CD4-positive, alpha-beta memory T cell (primary cell): ENCODE measurements around the gene FOXN3. TPM values are rescaled to one million over a fixed set of nuclear protein-coding genes. Genes with fewer than 3 reads are reported as not detected.
"Not testable (repeated sequence)": the region's sequence is repeated elsewhere in the genome, so short reads cannot be mapped to it uniquely, and the experiment has no call there.

Source experiments
- CTCF ChIA-PET: fragments of 350-600 bp; sonication (Branson Sonifier 250); formaldehyde crosslinking; loops from one replicate; lab custom pipeline; 2021; ENCODE audit warnings: inconsistent platforms; ENCODE audit not compliant: partially characterized antibody; lab: Charles Lee
- POLR2A ChIA-PET: fragments of 350-600 bp; sonication (Branson Sonifier 250); formaldehyde crosslinking; loops from one replicate; lab custom pipeline; 2021; ENCODE audit not compliant: partially characterized antibody; lab: Charles Lee
- DNase-seq, 5 donors: peaks; one replicate each; pipeline versions ENCODE4 v3.0.0 to v3.0.0-alpha.2; 2020 to 2022; ENCODE audit warnings: mixed read lengths in 1 of 5
- H3K27ac ChIP-seq: one replicate; pipeline ENCODE4 v1.7.0; 2013; ENCODE audit warnings: low read depth, low read length
- H3K27me3 ChIP-seq: 2 replicates; pipeline ENCODE4 v1.7.0; 2013; ENCODE audit warnings: mild to moderate bottlenecking, low read length, moderate library complexity; ENCODE audit not compliant: insufficient read depth
- H3K36me3 ChIP-seq: 2 replicates; pipeline ENCODE4 v1.7.0; 2013; ENCODE audit warnings: mild to moderate bottlenecking, low read length, moderate library complexity; ENCODE audit not compliant: insufficient read depth
- H3K4me1 ChIP-seq: 2 replicates; pipeline ENCODE4 v1.7.0; 2013; ENCODE audit warnings: mild to moderate bottlenecking, low read length, moderate library complexity; ENCODE audit not compliant: insufficient read depth
- H3K4me3 ChIP-seq, 2 donors: one replicate each; pipeline ENCODE4 v1.7.0; 2013; ENCODE audit warnings: low read length in 2 of 2, mild to moderate bottlenecking in 1 of 2
- H3K9me3 ChIP-seq, 2 donors: one replicate each; pipeline ENCODE4 v1.7.0; 2013; ENCODE audit warnings: low read length in 2 of 2, control low read depth in 1 of 2; ENCODE audit not compliant: control insufficient read depth in 1 of 2
- H3K27ac Mint-ChIP-seq, 7 donors: one replicate each; pipeline ENCODE4 v1.8.0; 2020 to 2021; ENCODE audit warnings: mixed read lengths in 7 of 7, mild to moderate bottlenecking in 6 of 7, inconsistent platforms in 3 of 7, moderate library complexity in 3 of 7
- H3K27me3 Mint-ChIP-seq, 2 donors: one replicate each; pipeline ENCODE4 v1.8.0; 2020 to 2021; ENCODE audit warnings: mixed read lengths in 2 of 2
- H3K36me3 Mint-ChIP-seq, 2 donors: one replicate each; pipeline ENCODE4 v1.8.0; 2020 to 2021; ENCODE audit warnings: mixed read lengths in 2 of 2, inconsistent platforms in 1 of 2, mild to moderate bottlenecking in 1 of 2
- H3K4me1 Mint-ChIP-seq, 4 donors: one replicate each; pipeline ENCODE4 v1.8.0; 2020 to 2021; ENCODE audit warnings: mixed read lengths in 4 of 4, mild to moderate bottlenecking in 1 of 4
- H3K4me3 Mint-ChIP-seq, 8 donors: one replicate each; pipeline ENCODE4 v1.8.0; 2020 to 2021; ENCODE audit warnings: mixed read lengths in 8 of 8, mild to moderate bottlenecking in 7 of 8, moderate library complexity in 6 of 8, inconsistent platforms in 3 of 8
- H3K9me3 Mint-ChIP-seq, 8 donors: one replicate each; pipeline ENCODE4 v1.8.0; 2020 to 2021; ENCODE audit warnings: mixed read lengths in 8 of 8, mild to moderate bottlenecking in 5 of 8, inconsistent platforms in 3 of 8, moderate library complexity in 1 of 8
- intact Hi-C: fragments of 100-400 bp; cut with micrococcal nuclease; formaldehyde crosslinking; loops from one replicate; pipeline ENCODE4 v1.15.1; 2023
- polyA plus RNA-seq, 2 donors: library from polyadenylated mRNA; unstranded; fragments of 300-500 nt; fragmentation: Illumina TruSeq; gene quantifications; one replicate each; pipeline ENCODE4 v1.2.3, GENCODE V29; 2021
- total RNA-seq, 2 experiments: library from RNA; stranded (reverse); gene quantifications; one replicate each; pipeline ENCODE4 v1.2.3, GENCODE V29; 2021

Gene FOXN3
- total and polyA plus RNA-seq, 4 experiments from 2014 or later = 92.6 to 111 (median 106) TPM

GRCh38 chr14:89123851-89124250 is 293.2 kb downstream of the FOXN3 start:
- H3K4me3 Mint-ChIP-seq = no peak overlapping the region

GRCh38 chr14:89123215-89123614 is 293.8 kb downstream of the FOXN3 start:
- Mint-ChIP-seq H3K9me3 (peaks cover 0 to 18% (median 7%) of the 10 kb centered on the region in 8 donors), H3K27ac (no peak overlapping the region), H3K27me3 (peaks cover 3 to 10% of the 10 kb centered on the region in 2 donors), H3K4me1 (no peaks in the 10 kb centered on the region), H3K4me3 (no peak overlapping the region), H3K36me3 (peaks cover 0 to 4% of the 10 kb centered on the region in 2 donors)
- CTCF ChIA-PET = no interaction called here
- Histone ChIP-seq H3K27me3 (no peaks in the 10 kb centered on the region), H3K27ac (no peak overlapping the region), H3K9me3 (no peaks in the 10 kb centered on the region), H3K4me3 (no peak overlapping the region), H3K36me3 (no peaks in the 10 kb centered on the region), H3K4me1 (no peaks in the 10 kb centered on the region)
- intact Hi-C loops = no loop called here
- no peak for DNase-seq
- POLR2A ChIA-PET = no interaction called here

More at GRCh38 chr14:89123851-89124250, 293.2 kb downstream of the FOXN3 start:
- Histone ChIP-seq H3K27ac (no peak overlapping the region), H3K4me1 (no peaks in the 10 kb centered on the region), H3K27me3 (no peaks in the 10 kb centered on the region), H3K36me3 (no peaks in the 10 kb centered on the region), H3K9me3 (no peaks in the 10 kb centered on the region), H3K4me3 (no peak overlapping the region)
- H3K4me1 Mint-ChIP-seq = no peaks in the 10 kb centered on the region
- ChIA-PET CTCF (no interaction called here), POLR2A (no interaction called here)
- no peak overlapping the region for H3K27ac Mint-ChIP-seq
- intact Hi-C loops = no loop called here
- peaks cover 0 to 4% of the 10 kb centered on the region in 2 donors for H3K36me3 Mint-ChIP-seq
- peaks cover 0 to 15% (median 5%) of the 10 kb centered on the region in 8 donors for H3K9me3 Mint-ChIP-seq
- H3K27me3 Mint-ChIP-seq = peaks cover 3 to 10% of the 10 kb centered on the region in 2 donors
- no peak for DNase-seq

DNA sequence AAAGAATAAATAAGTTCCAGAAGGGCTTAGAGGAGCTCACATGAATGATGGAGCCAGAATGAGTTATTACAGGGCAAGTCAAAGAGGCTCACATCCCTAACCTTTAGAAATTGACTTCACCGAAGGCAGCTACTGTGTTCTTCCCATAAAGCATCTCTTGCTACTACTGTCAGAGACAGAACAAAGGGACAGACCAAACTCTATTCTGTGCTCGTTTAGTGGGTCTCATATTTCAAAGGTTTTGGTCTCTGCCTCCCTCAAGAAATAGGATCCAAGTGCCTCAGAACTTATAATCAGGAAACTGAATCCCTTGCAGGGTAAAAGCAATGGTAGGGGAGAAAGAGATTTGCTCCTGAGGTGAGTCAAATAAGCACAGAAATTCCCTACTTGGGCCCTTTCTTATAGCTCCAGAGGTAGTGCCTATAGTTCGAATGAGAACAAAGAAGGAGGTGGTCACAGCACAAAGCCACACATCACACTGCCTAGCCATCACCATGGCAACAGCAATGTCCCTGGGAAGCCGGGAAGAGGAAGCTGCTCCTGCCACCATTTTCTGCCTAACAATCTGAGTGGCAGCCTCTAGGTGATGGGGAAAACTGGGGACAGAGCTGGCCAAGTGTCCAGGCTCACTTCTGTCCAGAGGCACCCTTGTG is 294.9 kb downstream of the FOXN3 start:
- CTCF ChIA-PET = no interaction called here

GRCh38 chr14:89117012-89117411 is 300.0 kb downstream of the FOXN3 start:
- Mint-ChIP-seq H3K4me1 (no peaks in the 10 kb centered on the region), H3K36me3 (peaks cover 0 to 4% of the 10 kb centered on the region in 2 donors), H3K27ac (no peak overlapping the region), H3K4me3 (no peak overlapping the region), H3K9me3 (peaks cover 0 to 18% (median 9%) of the 10 kb centered on the region in 8 donors), H3K27me3 (peaks cover 2 to 13% of the 10 kb centered on the region in 2 donors)
- Histone ChIP-seq H3K36me3 (no peaks in the 10 kb centered on the region), H3K4me3 (no peak overlapping the region), H3K27ac (no peak overlapping the region), H3K9me3 (no peaks in the 10 kb centered on the region), H3K4me1 (no peaks in the 10 kb centered on the region), H3K27me3 (no peaks in the 10 kb centered on the region)
- DNase-seq = no peak
- ChIA-PET POLR2A (interaction anchor here (1.1 kb wide), 1 partner anchor 299 kb away, joined by 3 read pairs; no protein-coding TSS in a partner anchor), CTCF (interaction anchor here (0.7 kb wide), 2 partner anchors 9 to 20 kb away, joined by 3 read pairs; no protein-coding TSS in a partner anchor)
- intact Hi-C loops = no loop called here

More for the DNA sequence above, 294.9 kb downstream of the FOXN3 start:
- DNase-seq = no peak
- Mint-ChIP-seq H3K4me1 (no peaks in the 10 kb centered on the region), H3K27ac (no peak overlapping the region), H3K4me3 (no peak overlapping the region), H3K36me3 (peaks cover 0 to 4% of the 10 kb centered on the region in 2 donors), H3K27me3 (peaks cover 3 to 13% of the 10 kb centered on the region in 2 donors), H3K9me3 (peaks cover 0 to 18% (median 9%) of the 10 kb centered on the region in 8 donors)
- H3K4me1 ChIP-seq = no peaks in the 10 kb centered on the region
- no peak overlapping the region for H3K27ac ChIP-seq
- intact Hi-C loops = no loop called here
- H3K36me3 ChIP-seq = no peaks in the 10 kb centered on the region
- POLR2A ChIA-PET = no interaction called here
- no peaks in the 10 kb centered on the region for H3K9me3 ChIP-seq
- H3K4me3 ChIP-seq = no peak overlapping the region
- no peaks in the 10 kb centered on the region for H3K27me3 ChIP-seq

DNA sequence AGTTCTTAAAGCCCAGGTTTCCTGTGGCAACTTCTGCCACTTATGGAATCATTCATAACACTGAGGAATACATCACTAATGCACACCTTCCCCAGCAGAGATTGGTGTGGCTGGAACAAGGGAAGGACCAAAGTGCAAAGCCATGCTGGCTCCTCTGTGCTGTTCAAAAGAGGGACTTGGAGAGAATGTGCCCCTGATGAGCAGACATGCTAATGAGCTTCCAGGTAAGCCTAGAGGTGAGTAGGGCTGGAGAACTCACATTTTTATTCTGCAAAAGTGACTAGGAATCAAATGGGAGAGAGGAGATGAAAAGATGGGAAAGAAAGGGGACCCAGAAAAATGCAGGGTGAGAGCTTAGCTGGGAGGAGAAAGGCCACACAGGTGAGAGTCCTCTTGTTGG is 302.9 kb downstream of the FOXN3 start:
- H3K36me3 ChIP-seq = no peaks in the 10 kb centered on the region
- Mint-ChIP-seq H3K9me3 (peaks cover 0 to 6% (median 4%) of the 10 kb centered on the region in 8 donors), H3K27ac (peak overlapping the region in 1 of 7 donors; percentile 68), H3K4me3 (no peak overlapping the region), H3K27me3 (peaks cover 2 to 17% of the 10 kb centered on the region in 2 donors), H3K4me1 (no peaks in the 10 kb centered on the region), H3K36me3 (peaks cover 0 to 3% of the 10 kb centered on the region in 2 donors)
- H3K27ac ChIP-seq = no peak overlapping the region
- ChIA-PET POLR2A (no interaction called here), CTCF (no interaction called here)
- DNase-seq = no peak
- no peaks in the 10 kb centered on the region for H3K4me1 ChIP-seq
- H3K4me3 ChIP-seq = no peak overlapping the region
- H3K27me3 ChIP-seq = no peaks in the 10 kb centered on the region
- intact Hi-C loops = no loop called here
- H3K9me3 ChIP-seq = no peaks in the 10 kb centered on the region

- ChIA-PET CTCF (no interaction called here), POLR2A (no interaction called here)
- intact Hi-C loops = no loop called here
- DNase-seq = no peak
- no peaks in the 10 kb centered on the region for H3K36me3 Mint-ChIP-seq
- no peak overlapping the region for H3K27ac ChIP-seq
- H3K9me3 ChIP-seq = no peaks in the 10 kb centered on the region
- no peaks in the 10 kb centered on the region for H3K36me3 ChIP-seq
- no peak overlapping the region for H3K4me3 Mint-ChIP-seq
- no peaks in the 10 kb centered on the region for H3K4me1 Mint-ChIP-seq
- H3K27me3 ChIP-seq = no peaks in the 10 kb centered on the region
- no peak overlapping the region for H3K4me3 ChIP-seq
- H3K9me3 Mint-ChIP-seq = peaks cover 0 to 2% (median 0%) of the 10 kb centered on the region in 8 donors
- peaks cover 3 to 18% of the 10 kb centered on the region in 2 donors for H3K27me3 Mint-ChIP-seq
- H3K4me1 ChIP-seq = no peaks in the 10 kb centered on the region
- H3K27ac Mint-ChIP-seq = no peak overlapping the region
Measured at GRCh38 chr14:89112720-89113119, 304.3 kb downstream of the FOXN3 start.

- H3K9me3 Mint-ChIP-seq, H3K4me1 Mint-ChIP-seq, H3K4me1 ChIP-seq, H3K36me3 ChIP-seq, H3K27ac ChIP-seq, DNase-seq, H3K4me3 Mint-ChIP-seq, POLR2A ChIA-PET, intact Hi-C loops, H3K4me3 ChIP-seq, H3K36me3 Mint-ChIP-seq, H3K27me3 ChIP-seq, H3K27ac Mint-ChIP-seq, CTCF ChIA-PET, H3K9me3 ChIP-seq: not testable (repeated sequence)
- peaks cover 3 to 20% of the 10 kb centered on the region in 2 donors for H3K27me3 Mint-ChIP-seq
Measured at GRCh38 chr14:89111766-89112543, 305.1 kb downstream of the FOXN3 start.
